OCI-LY3 (cell line): ENCODE results near the gene C1QTNF6.

Experiments
- H2AFZ ChIP-seq: fragments of 200-600, 300-600 bp; shearing (Covaris generic); 2 replicates; pipeline ENCODE4 v1.6.0; 2014; ENCODE audit warnings: antibody characterized with exemption, low read depth, low read length
- H3K27ac ChIP-seq: fragments of 200-600, 300-600 bp; sonication (generic); 2 replicates; pipeline ENCODE4 v1.5.1; 2014; ENCODE audit warnings: mild to moderate bottlenecking, low read length, moderate library complexity, mixed read lengths
- H3K27me3 ChIP-seq: fragments of 200-600, 300-600 bp; sonication (generic); 2 replicates; pipeline ENCODE4 v1.6.1; 2014; ENCODE audit warnings: low read depth, low read length, mixed read lengths
- H3K36me3 ChIP-seq: fragments of 200-600, 300-600 bp; sonication (generic); replicated peaks from 2 replicates; pipeline ENCODE3; 2014; ENCODE audit warnings: low read depth, low read length, mixed read lengths
- H3K4me1 ChIP-seq: fragments of 300-600, 200-600 bp; sonication (generic); 2 replicates; pipeline ENCODE4 v1.6.1; 2014; ENCODE audit warnings: low read length, mixed read lengths
- H3K4me2 ChIP-seq: fragments of 200-600, 300-600 bp; sonication (generic); 2 replicates; pipeline ENCODE4 v1.6.1; 2014; ENCODE audit warnings: low read length, mixed read lengths
- H3K4me3 ChIP-seq: fragments of 300-600, 200-600 bp; sonication (generic); 2 replicates; pipeline ENCODE4 v1.5.1; 2014; ENCODE audit warnings: antibody characterized with exemption, mild to moderate bottlenecking, low read length, moderate library complexity
- H3K79me2 ChIP-seq: fragments of 300-600, 200-600 bp; shearing (Covaris generic); 2 replicates; pipeline ENCODE4 v1.6.1; 2014; ENCODE audit warnings: mild to moderate bottlenecking, low read length, mixed read lengths
- H3K9ac ChIP-seq: fragments of 300-600, 200-600 bp; shearing (Covaris generic); 2 replicates; pipeline ENCODE4 v1.6.0; 2014; ENCODE audit warnings: mild to moderate bottlenecking, low read length, moderate library complexity
- H3K9me3 ChIP-seq: fragments of 200-600, 300-600 bp; shearing (Covaris generic); 2 replicates; pipeline ENCODE4 v1.6.1; 2014; ENCODE audit warnings: low read length, mixed read lengths; ENCODE audit not compliant: insufficient read depth
- H4K20me1 ChIP-seq: fragments of 200-600, 300-600 bp; sonication (generic); 2 replicates; pipeline ENCODE4 v1.6.1; 2016; ENCODE audit warnings: low read length, mixed read lengths; ENCODE audit not compliant: insufficient read depth
- CTCF ChIP-seq: fragments of 200-600, 300-600 bp; sonication (generic); IDR thresholded peaks from 2 replicates; pipeline ENCODE4 v1.5.1; 2014; ENCODE audit warnings: antibody characterized with exemption, low read length, low read depth
- EZH2phosphoT487 ChIP-seq: fragments of 200-600 bp; shearing (Covaris generic); IDR thresholded peaks from 2 replicates; pipeline ENCODE4 v1.6.1; 2018; ENCODE audit warnings: antibody characterized with exemption, mixed run types, low read depth

C1QTNF6 gene

GRCh38 chr22:37228106-37229011 is 40.3 kb upstream of the C1QTNF6 start:
- Histone ChIP-seq H3K79me2 (peaks cover 58% of the 10 kb centered on the region), H4K20me1 (peaks cover 22% of the 10 kb centered on the region), H3K4me3 (no peak overlapping the region), H3K36me3 (peaks cover 76% of the 10 kb centered on the region), H3K9ac (peak overlapping the region; percentile 88; the same call in 1 of the 2 replicates), H3K27me3 (no peaks in the 10 kb centered on the region), H3K4me1 (peaks cover 89% of the 10 kb centered on the region), H3K27ac (peak overlapping the region; percentile 94), H3K9me3 (no peaks in the 10 kb centered on the region), H3K4me2 (peak overlapping the region; percentile 72; the same call in 1 of the 2 replicates), H2AFZ (no peak overlapping the region)
- TF ChIP-seq CTCF (no peak), EZH2phosphoT487 (no peak)

- Histone ChIP-seq H4K20me1 (peaks cover 8% of the 10 kb centered on the region; the same call in 1 of the 2 replicates), H3K79me2 (peaks cover 56% of the 10 kb centered on the region), H3K4me2 (no peak overlapping the region), H2AFZ (no peak overlapping the region), H3K36me3 (peaks cover 80% of the 10 kb centered on the region), H3K4me1 (peaks cover 90% of the 10 kb centered on the region), H3K9me3 (peaks cover 1% of the 10 kb centered on the region; the same call in 1 of the 2 replicates), H3K27me3 (no peaks in the 10 kb centered on the region), H3K27ac (peak overlapping the region; percentile 97), H3K4me3 (no peak overlapping the region), H3K9ac (no peak overlapping the region)
- TF ChIP-seq CTCF: no peak
- no peak for TF ChIP-seq EZH2phosphoT487
Measured at GRCh38 chr22:37226514-37226913, 38.5 kb upstream of the C1QTNF6 start.

GRCh38 chr22:37226087-37226486 is 38.0 kb upstream of the C1QTNF6 start:
- peaks cover 90% of the 10 kb centered on the region for H3K4me1 ChIP-seq

More at GRCh38 chr22:37226087-37226486, 38.0 kb upstream of the C1QTNF6 start:
- Histone ChIP-seq H3K79me2 (peaks cover 56% of the 10 kb centered on the region), H2AFZ (no peak overlapping the region), H3K27ac (peak overlapping the region; percentile 97), H3K36me3 (peaks cover 80% of the 10 kb centered on the region), H3K4me2 (no peak overlapping the region), H3K4me3 (no peak overlapping the region), H3K9ac (no peak overlapping the region), H4K20me1 (peaks cover 8% of the 10 kb centered on the region; the same call in 1 of the 2 replicates), H3K27me3 (no peaks in the 10 kb centered on the region), H3K9me3 (peaks cover 5% of the 10 kb centered on the region; the same call in 1 of the 2 replicates)
- no peak for TF ChIP-seq CTCF
- TF ChIP-seq EZH2phosphoT487: no peak
